GM23338 (cell line): ENCODE results near the gene CCDC40. TPM values are rescaled to one million over a fixed set of nuclear protein-coding genes. Genes with fewer than 3 reads are reported as not detected.

Experiments
- ATAC-seq: fragments of 200-7000 bp; cut with Tn5 transposase; 3 replicates; pipeline ENCODE4 v1.9.1; 2020
- DNase-seq: peaks from one replicate; pipeline ENCODE4 v3.0.0-alpha.2; 2015; ENCODE audit warnings: low spot score
- H2AFZ ChIP-seq: fragments of 200-600 bp; sonication (generic); 2 replicates; pipeline ENCODE4 v1.8.0; 2016; ENCODE audit warnings: antibody characterized with exemption, mild to moderate bottlenecking, moderate library complexity
- H3F3A ChIP-seq: fragments of 200-600 bp; sonication (generic); replicated peaks from 2 replicates; pipeline ENCODE4 v1.8.0; 2017; ENCODE audit warnings: antibody characterized with exemption, mixed run types, low read depth
- H3K27ac ChIP-seq: fragments of 200-600 bp; sonication (generic); 2 replicates; pipeline ENCODE4 v1.6.1; 2016; ENCODE audit warnings: low read depth
- H3K27me3 ChIP-seq: fragments of 200-600 bp; sonication (generic); 2 replicates; pipeline ENCODE4 v1.8.0; 2016; ENCODE audit warnings: mild to moderate bottlenecking, mixed run types, moderate library complexity; ENCODE audit not compliant: insufficient read depth
- H3K36me3 ChIP-seq: fragments of 200-600 bp; sonication (generic); 2 replicates; pipeline ENCODE4 v1.8.0; 2016; ENCODE audit warnings: mild to moderate bottlenecking; ENCODE audit not compliant: insufficient read depth
- H3K4me1 ChIP-seq: fragments of 200-600 bp; sonication (generic); 2 replicates; pipeline ENCODE4 v1.8.0; 2016; ENCODE audit warnings: mild to moderate bottlenecking, moderate library complexity; ENCODE audit not compliant: insufficient read depth
- H3K4me2 ChIP-seq: fragments of 200-600 bp; sonication (generic); 2 replicates; pipeline ENCODE4 v1.7.1; 2017; ENCODE audit warnings: mixed run types
- H3K4me3 ChIP-seq: fragments of 200-600 bp; sonication (generic); 2 replicates; pipeline ENCODE4 v1.6.1; 2016; ENCODE audit warnings: mixed run types
- H3K79me2 ChIP-seq: fragments of 200-600 bp; sonication (generic); replicated peaks from 2 replicates; pipeline ENCODE4 v1.8.0; 2017; ENCODE audit warnings: mild to moderate bottlenecking; ENCODE audit not compliant: insufficient read depth
- H3K9me2 ChIP-seq: fragments of 200-600 bp; sonication (generic); 2 replicates; pipeline ENCODE4 v1.8.0; 2017; ENCODE audit not compliant: insufficient read depth
- H4K20me1 ChIP-seq: fragments of 200-600 bp; sonication (generic); replicated peaks from 2 replicates; pipeline ENCODE4 v1.8.0; 2017; ENCODE audit warnings: mild to moderate bottlenecking; ENCODE audit not compliant: insufficient read depth
- H3K27ac Mint-ChIP-seq: 2 replicates; pipeline ENCODE4 v1.8.0; 2020; ENCODE audit warnings: inconsistent platforms, mild to moderate bottlenecking, moderate library complexity, mixed read lengths
- H3K27me3 Mint-ChIP-seq: 3 replicates; pipeline ENCODE4 v1.8.0; 2022; ENCODE audit warnings: low read depth, mild to moderate bottlenecking, moderate library complexity, mixed read lengths, inconsistent platforms; ENCODE audit not compliant: insufficient read depth, poor library complexity
- H3K36me3 Mint-ChIP-seq: 3 replicates; pipeline ENCODE4 v1.8.0; 2021; ENCODE audit warnings: low read depth, mild to moderate bottlenecking, inconsistent platforms, moderate library complexity, mixed read lengths
- H3K4me1 Mint-ChIP-seq: 3 replicates; pipeline ENCODE4 v1.8.0; 2020; ENCODE audit warnings: mild to moderate bottlenecking, inconsistent platforms, mixed read lengths
- H3K4me3 Mint-ChIP-seq: 3 replicates; pipeline ENCODE4 v1.8.0; 2021; ENCODE audit warnings: moderate library complexity, mild to moderate bottlenecking, inconsistent platforms, mixed read lengths
- H3K9me3 Mint-ChIP-seq: 3 replicates; pipeline ENCODE4 v1.8.0; 2020; ENCODE audit warnings: moderate library complexity, mild to moderate bottlenecking, inconsistent platforms, mixed read lengths
- CREB1 ChIP-seq: fragments of 250-450 bp; sonication (Bioruptor Pico); IDR thresholded peaks from 2 replicates; pipeline ENCODE4 v1.5.0; 2020; ENCODE audit warnings: low read depth, mild to moderate bottlenecking, moderate library complexity
- EZH2 ChIP-seq: fragments of 200-600 bp; sonication (generic); IDR thresholded peaks from one replicate; pipeline ENCODE4 v1.8.0; 2017; ENCODE audit warnings: antibody characterized with exemption, mild to moderate bottlenecking, low read depth; ENCODE audit not compliant: unreplicated experiment
- EZH2phosphoT487 ChIP-seq: fragments of 200-600 bp; sonication (generic); IDR thresholded peaks from one replicate; pipeline ENCODE4 v1.8.1; 2018; ENCODE audit warnings: antibody characterized with exemption; ENCODE audit not compliant: unreplicated experiment
- JUNB ChIP-seq: IDR thresholded peaks from one replicate; pipeline ENCODE4 v1.6.1; 2016; ENCODE audit warnings: antibody characterized with exemption; ENCODE audit not compliant: unreplicated experiment
- NANOG ChIP-seq: IDR thresholded peaks from 2 replicates; pipeline ENCODE4 v1.6.1; 2016; ENCODE audit warnings: antibody characterized with exemption, borderline replicate concordance
- POLR2AphosphoS5 ChIP-seq: IDR thresholded peaks from 2 replicates; pipeline ENCODE4 v1.6.1; 2016; ENCODE audit warnings: antibody characterized with exemption, low read depth
- STAT1 ChIP-seq: IDR thresholded peaks from one replicate; pipeline ENCODE4 v1.6.1; 2016; ENCODE audit warnings: antibody characterized with exemption; ENCODE audit not compliant: unreplicated experiment
- ZNF114 ChIP-seq: fragments of 250-450 bp; sonication (Bioruptor Pico); IDR thresholded peaks from 2 replicates; pipeline ENCODE4 v1.5.0; 2020; ENCODE audit warnings: mild to moderate bottlenecking, moderate library complexity
- ZNF331 ChIP-seq: fragments of 250-450 bp; sonication (Bioruptor Pico); IDR thresholded peaks from 2 replicates; pipeline ENCODE4 v1.5.0; 2020; ENCODE audit warnings: low read depth, mild to moderate bottlenecking, moderate library complexity
- polyA plus RNA-seq: library from polyadenylated mRNA; unstranded; fragments of >200 nt; fragmentation: Nextera tagmentation; extraction: Ambion mirVana; gene quantifications from 2 replicates; pipeline ENCODE4 v1.2.1, GENCODE V29; 2016
- total RNA-seq: library from RNA; depleted of rRNA; stranded (reverse); fragments of >200 nt; shearing (Covaris generic); gene quantifications from 2 replicates; pipeline ENCODE4 v1.2.3, GENCODE V29; 2014
- TF ChIP-seq, protein P1 (sequence below), 2 experiments: fragments of 200-600 bp in 1 of 2; sonication (generic) in 1 of 2; conservative IDR thresholded peaks; 2 replicates each; pipeline versions ENCODE4 v1.5.1 to v1.6.1; 2016 to 2017; ENCODE audit warnings: antibody characterized with exemption in 2 of 2, low read depth in 2 of 2, mild to moderate bottlenecking in 2 of 2, moderate library complexity in 1 of 2
- TF ChIP-seq, protein P2 (sequence below): IDR thresholded peaks from one replicate; pipeline ENCODE4 v1.6.1; 2018; ENCODE audit warnings: antibody characterized with exemption; ENCODE audit not compliant: unreplicated experiment
- TF ChIP-seq, protein P3 (sequence below): fragments of 250-450 bp; sonication (Bioruptor Pico); IDR thresholded peaks from 2 replicates; pipeline ENCODE4 v1.5.0; 2020; ENCODE audit warnings: mild to moderate bottlenecking, moderate library complexity
- TF ChIP-seq, protein P4 (sequence below): IDR thresholded peaks from 2 replicates; pipeline ENCODE4 v1.6.1; 2016; ENCODE audit warnings: antibody characterized with exemption

CCDC40 gene
- total and polyA plus RNA-seq, 2 experiments from 2014 or later = 7.6 to 8.1 TPM

DNA sequence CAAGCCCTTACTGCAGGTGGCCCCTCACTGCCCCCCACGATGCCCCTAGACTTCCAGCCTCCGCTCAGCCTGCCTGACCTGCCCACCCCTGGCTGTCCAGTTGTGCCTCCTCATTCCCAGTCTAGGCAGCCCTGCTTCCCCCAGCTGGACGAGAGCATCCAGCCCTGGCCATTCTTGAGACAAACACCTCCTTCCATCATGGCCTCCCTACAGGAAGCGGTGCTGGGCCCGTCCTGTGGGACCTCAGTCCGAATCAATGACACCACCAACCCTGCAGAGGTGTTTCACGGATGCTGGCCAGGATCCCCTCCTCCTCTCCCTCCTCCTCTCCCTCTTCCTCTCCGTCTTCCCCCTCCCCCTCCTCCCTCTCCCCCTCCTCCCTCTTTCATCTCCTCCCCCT, 28.3 kb downstream of the CCDC40 start:
- Mint-ChIP-seq H3K36me3 (no peaks in the 10 kb centered on the region), H3K4me1 (peaks cover 23% of the 10 kb centered on the region), H3K4me3 (no peak overlapping the region), H3K27ac (peak overlapping the region; percentile 18; the same call in 1 of the 2 replicates), H3K27me3 (peaks cover 12% of the 10 kb centered on the region), H3K9me3 (no peaks in the 10 kb centered on the region)
- ATAC-seq (no peak), DNase-seq (no peak)
- Histone ChIP-seq H3K4me2 (no peak overlapping the region), H3K79me2 (no peaks in the 10 kb centered on the region), H3F3A (peaks cover 18% of the 10 kb centered on the region), H3K27me3 (no peaks in the 10 kb centered on the region), H3K27ac (no peak overlapping the region), H2AFZ (no peak overlapping the region), H3K4me1 (peaks cover 12% of the 10 kb centered on the region; the same call in 1 of the 2 replicates), H4K20me1 (no peaks in the 10 kb centered on the region), H3K36me3 (no peaks in the 10 kb centered on the region), H3K4me3 (no peak overlapping the region), H3K9me2 (no peaks in the 10 kb centered on the region)
- TF ChIP-seq, protein P1, sequence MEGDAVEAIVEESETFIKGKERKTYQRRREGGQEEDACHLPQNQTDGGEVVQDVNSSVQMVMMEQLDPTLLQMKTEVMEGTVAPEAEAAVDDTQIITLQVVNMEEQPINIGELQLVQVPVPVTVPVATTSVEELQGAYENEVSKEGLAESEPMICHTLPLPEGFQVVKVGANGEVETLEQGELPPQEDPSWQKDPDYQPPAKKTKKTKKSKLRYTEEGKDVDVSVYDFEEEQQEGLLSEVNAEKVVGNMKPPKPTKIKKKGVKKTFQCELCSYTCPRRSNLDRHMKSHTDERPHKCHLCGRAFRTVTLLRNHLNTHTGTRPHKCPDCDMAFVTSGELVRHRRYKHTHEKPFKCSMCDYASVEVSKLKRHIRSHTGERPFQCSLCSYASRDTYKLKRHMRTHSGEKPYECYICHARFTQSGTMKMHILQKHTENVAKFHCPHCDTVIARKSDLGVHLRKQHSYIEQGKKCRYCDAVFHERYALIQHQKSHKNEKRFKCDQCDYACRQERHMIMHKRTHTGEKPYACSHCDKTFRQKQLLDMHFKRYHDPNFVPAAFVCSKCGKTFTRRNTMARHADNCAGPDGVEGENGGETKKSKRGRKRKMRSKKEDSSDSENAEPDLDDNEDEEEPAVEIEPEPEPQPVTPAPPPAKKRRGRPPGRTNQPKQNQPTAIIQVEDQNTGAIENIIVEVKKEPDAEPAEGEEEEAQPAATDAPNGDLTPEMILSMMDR (conservative IDR thresholded peaks at IDR 0.05; ENCODE audit: low read depth in 2 of 2) = no peak
- no peak for TF ChIP-seq STAT1
- TF ChIP-seq NANOG = no peak
- TF ChIP-seq ZNF114 = no peak
- TF ChIP-seq CREB1 (CRISPR knock-in tag) = no peak
- TF ChIP-seq JUNB = no peak
- TF ChIP-seq ZNF331 (CRISPR knock-in tag) = no peak
- TF ChIP-seq POLR2AphosphoS5 = no peak
- TF ChIP-seq, protein P2, sequence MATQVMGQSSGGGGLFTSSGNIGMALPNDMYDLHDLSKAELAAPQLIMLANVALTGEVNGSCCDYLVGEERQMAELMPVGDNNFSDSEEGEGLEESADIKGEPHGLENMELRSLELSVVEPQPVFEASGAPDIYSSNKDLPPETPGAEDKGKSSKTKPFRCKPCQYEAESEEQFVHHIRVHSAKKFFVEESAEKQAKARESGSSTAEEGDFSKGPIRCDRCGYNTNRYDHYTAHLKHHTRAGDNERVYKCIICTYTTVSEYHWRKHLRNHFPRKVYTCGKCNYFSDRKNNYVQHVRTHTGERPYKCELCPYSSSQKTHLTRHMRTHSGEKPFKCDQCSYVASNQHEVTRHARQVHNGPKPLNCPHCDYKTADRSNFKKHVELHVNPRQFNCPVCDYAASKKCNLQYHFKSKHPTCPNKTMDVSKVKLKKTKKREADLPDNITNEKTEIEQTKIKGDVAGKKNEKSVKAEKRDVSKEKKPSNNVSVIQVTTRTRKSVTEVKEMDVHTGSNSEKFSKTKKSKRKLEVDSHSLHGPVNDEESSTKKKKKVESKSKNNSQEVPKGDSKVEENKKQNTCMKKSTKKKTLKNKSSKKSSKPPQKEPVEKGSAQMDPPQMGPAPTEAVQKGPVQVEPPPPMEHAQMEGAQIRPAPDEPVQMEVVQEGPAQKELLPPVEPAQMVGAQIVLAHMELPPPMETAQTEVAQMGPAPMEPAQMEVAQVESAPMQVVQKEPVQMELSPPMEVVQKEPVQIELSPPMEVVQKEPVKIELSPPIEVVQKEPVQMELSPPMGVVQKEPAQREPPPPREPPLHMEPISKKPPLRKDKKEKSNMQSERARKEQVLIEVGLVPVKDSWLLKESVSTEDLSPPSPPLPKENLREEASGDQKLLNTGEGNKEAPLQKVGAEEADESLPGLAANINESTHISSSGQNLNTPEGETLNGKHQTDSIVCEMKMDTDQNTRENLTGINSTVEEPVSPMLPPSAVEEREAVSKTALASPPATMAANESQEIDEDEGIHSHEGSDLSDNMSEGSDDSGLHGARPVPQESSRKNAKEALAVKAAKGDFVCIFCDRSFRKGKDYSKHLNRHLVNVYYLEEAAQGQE = no peak
- TF ChIP-seq, protein P3, sequence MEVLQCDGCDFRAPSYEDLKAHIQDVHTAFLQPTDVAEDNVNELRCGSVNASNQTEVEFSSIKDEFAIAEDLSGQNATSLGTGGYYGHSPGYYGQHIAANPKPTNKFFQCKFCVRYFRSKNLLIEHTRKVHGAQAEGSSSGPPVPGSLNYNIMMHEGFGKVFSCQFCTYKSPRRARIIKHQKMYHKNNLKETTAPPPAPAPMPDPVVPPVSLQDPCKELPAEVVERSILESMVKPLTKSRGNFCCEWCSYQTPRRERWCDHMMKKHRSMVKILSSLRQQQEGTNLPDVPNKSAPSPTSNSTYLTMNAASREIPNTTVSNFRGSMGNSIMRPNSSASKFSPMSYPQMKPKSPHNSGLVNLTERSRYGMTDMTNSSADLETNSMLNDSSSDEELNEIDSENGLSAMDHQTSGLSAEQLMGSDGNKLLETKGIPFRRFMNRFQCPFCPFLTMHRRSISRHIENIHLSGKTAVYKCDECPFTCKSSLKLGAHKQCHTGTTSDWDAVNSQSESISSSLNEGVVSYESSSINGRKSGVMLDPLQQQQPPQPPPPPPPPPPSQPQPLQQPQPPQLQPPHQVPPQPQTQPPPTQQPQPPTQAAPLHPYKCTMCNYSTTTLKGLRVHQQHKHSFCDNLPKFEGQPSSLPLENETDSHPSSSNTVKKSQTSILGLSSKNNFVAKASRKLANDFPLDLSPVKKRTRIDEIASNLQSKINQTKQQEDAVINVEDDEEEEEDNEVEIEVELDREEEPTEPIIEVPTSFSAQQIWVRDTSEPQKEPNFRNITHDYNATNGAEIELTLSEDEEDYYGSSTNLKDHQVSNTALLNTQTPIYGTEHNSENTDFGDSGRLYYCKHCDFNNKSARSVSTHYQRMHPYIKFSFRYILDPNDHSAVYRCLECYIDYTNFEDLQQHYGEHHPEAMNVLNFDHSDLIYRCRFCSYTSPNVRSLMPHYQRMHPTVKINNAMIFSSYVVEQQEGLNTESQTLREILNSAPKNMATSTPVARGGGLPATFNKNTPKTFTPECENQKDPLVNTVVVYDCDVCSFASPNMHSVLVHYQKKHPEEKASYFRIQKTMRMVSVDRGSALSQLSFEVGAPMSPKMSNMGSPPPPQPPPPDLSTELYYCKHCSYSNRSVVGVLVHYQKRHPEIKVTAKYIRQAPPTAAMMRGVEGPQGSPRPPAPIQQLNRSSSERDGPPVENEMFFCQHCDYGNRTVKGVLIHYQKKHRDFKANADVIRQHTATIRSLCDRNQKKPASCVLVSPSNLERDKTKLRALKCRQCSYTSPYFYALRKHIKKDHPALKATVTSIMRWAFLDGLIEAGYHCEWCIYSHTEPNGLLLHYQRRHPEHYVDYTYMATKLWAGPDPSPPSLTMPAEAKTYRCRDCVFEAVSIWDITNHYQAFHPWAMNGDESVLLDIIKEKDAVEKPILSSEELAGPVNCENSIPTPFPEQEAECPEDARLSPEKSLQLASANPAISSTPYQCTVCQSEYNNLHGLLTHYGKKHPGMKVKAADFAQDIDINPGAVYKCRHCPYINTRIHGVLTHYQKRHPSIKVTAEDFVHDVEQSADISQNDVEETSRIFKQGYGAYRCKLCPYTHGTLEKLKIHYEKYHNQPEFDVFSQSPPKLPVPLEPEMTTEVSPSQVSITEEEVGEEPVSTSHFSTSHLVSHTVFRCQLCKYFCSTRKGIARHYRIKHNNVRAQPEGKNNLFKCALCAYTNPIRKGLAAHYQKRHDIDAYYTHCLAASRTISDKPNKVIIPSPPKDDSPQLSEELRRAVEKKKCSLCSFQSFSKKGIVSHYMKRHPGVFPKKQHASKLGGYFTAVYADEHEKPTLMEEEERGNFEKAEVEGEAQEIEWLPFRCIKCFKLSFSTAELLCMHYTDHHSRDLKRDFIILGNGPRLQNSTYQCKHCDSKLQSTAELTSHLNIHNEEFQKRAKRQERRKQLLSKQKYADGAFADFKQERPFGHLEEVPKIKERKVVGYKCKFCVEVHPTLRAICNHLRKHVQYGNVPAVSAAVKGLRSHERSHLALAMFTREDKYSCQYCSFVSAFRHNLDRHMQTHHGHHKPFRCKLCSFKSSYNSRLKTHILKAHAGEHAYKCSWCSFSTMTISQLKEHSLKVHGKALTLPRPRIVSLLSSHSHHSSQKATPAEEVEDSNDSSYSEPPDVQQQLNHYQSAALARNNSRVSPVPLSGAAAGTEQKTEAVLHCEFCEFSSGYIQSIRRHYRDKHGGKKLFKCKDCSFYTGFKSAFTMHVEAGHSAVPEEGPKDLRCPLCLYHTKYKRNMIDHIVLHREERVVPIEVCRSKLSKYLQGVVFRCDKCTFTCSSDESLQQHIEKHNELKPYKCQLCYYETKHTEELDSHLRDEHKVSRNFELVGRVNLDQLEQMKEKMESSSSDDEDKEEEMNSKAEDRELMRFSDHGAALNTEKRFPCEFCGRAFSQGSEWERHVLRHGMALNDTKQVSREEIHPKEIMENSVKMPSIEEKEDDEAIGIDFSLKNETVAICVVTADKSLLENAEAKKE (CRISPR knock-in tag) = no peak
- TF ChIP-seq EZH2phosphoT487 = no peak
- TF ChIP-seq, protein P4, sequence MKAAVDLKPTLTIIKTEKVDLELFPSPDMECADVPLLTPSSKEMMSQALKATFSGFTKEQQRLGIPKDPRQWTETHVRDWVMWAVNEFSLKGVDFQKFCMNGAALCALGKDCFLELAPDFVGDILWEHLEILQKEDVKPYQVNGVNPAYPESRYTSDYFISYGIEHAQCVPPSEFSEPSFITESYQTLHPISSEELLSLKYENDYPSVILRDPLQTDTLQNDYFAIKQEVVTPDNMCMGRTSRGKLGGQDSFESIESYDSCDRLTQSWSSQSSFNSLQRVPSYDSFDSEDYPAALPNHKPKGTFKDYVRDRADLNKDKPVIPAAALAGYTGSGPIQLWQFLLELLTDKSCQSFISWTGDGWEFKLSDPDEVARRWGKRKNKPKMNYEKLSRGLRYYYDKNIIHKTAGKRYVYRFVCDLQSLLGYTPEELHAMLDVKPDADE = no peak
- no peak for TF ChIP-seq EZH2
